HFFc6 (cell line): ENCODE data around the gene OSBPL2. TPM values are rescaled to one million over a fixed set of nuclear protein-coding genes. Genes with fewer than 3 reads are reported as not detected.

Experiments
- DNase-seq: peaks from one replicate; pipeline ENCODE4 v3.0.0-alpha.2; 2018
- H3K27ac Mint-ChIP-seq: 2 replicates; pipeline ENCODE4 v1.8.0; 2020; ENCODE audit warnings: mild to moderate bottlenecking, mixed read lengths
- H3K27me3 Mint-ChIP-seq: 2 replicates; pipeline ENCODE4 v1.8.0; 2021; ENCODE audit warnings: mild to moderate bottlenecking, moderate library complexity, mixed read lengths; ENCODE audit not compliant: insufficient read depth
- H3K36me3 Mint-ChIP-seq: 2 replicates; pipeline ENCODE4 v1.8.0; 2021; ENCODE audit warnings: low read depth, mixed read lengths
- H3K4me1 Mint-ChIP-seq: 2 replicates; pipeline ENCODE4 v1.8.0; 2020; ENCODE audit warnings: low read depth, mixed read lengths
- H3K4me3 Mint-ChIP-seq: 2 replicates; pipeline ENCODE4 v1.8.0; 2020; ENCODE audit warnings: mild to moderate bottlenecking, moderate library complexity, mixed read lengths
- H3K9me3 Mint-ChIP-seq: 2 replicates; pipeline ENCODE4 v1.8.0; 2020; ENCODE audit warnings: mild to moderate bottlenecking, mixed read lengths
- total RNA-seq, 6 experiments: library from RNA; stranded (reverse); fragmentation: NEBNext Ultra II Directional; extraction: Animal tissue kit (Norgen Biotek cat#: 25700); gene quantifications; 2 replicates in 1 of 6; 3 replicates in 5 of 6; pipeline ENCODE4 v1.2.3, GENCODE V29; 2021
- TF ChIP-seq, protein P1 (sequence below): fragments of 200-600 bp; sonication (generic); IDR thresholded peaks from 2 replicates; pipeline ENCODE4 v1.5.0; 2021; ENCODE audit warnings: antibody characterized with exemption, mild to moderate bottlenecking

The OSBPL2 gene
- total RNA-seq, 6 experiments from 2014 or later, result 32.2 to 37.6 (median 33.5) TPM

DNA sequence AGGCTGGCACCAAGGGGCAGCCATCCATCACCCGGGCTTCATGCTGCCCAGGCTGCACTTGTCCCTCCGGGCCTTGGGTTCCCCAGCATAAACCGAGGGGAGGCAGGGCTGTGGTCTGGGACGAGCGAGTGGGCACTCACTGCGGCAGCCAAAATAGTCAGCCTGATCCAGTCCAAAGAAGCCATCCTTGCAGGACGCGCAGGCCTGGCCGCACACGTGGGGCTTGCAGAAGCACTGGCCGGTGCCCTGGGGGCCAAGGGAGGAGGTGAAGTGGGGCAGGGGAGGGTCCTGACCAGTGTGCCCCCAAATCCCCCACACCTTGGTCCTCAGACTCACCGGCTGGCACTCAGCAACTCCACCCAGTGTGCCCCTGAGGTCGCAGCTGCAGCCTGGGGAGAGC lies 96.6 kb downstream of the OSBPL2 start:
- no peaks in the 10 kb centered on the region for H3K9me3 Mint-ChIP-seq
- no peaks in the 10 kb centered on the region for H3K4me1 Mint-ChIP-seq
- H3K4me3 Mint-ChIP-seq, result no peak overlapping the region
- TF ChIP-seq, protein P1, sequence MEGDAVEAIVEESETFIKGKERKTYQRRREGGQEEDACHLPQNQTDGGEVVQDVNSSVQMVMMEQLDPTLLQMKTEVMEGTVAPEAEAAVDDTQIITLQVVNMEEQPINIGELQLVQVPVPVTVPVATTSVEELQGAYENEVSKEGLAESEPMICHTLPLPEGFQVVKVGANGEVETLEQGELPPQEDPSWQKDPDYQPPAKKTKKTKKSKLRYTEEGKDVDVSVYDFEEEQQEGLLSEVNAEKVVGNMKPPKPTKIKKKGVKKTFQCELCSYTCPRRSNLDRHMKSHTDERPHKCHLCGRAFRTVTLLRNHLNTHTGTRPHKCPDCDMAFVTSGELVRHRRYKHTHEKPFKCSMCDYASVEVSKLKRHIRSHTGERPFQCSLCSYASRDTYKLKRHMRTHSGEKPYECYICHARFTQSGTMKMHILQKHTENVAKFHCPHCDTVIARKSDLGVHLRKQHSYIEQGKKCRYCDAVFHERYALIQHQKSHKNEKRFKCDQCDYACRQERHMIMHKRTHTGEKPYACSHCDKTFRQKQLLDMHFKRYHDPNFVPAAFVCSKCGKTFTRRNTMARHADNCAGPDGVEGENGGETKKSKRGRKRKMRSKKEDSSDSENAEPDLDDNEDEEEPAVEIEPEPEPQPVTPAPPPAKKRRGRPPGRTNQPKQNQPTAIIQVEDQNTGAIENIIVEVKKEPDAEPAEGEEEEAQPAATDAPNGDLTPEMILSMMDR, result no peak
- no peak overlapping the region for H3K27ac Mint-ChIP-seq
- no peak for DNase-seq
- peaks cover 3% of the 10 kb centered on the region for H3K27me3 Mint-ChIP-seq
- H3K36me3 Mint-ChIP-seq, result 0 out of 2 replicates have a peak, but pooled peaks cover 3% of the 10 kb centered on the region

DNA sequence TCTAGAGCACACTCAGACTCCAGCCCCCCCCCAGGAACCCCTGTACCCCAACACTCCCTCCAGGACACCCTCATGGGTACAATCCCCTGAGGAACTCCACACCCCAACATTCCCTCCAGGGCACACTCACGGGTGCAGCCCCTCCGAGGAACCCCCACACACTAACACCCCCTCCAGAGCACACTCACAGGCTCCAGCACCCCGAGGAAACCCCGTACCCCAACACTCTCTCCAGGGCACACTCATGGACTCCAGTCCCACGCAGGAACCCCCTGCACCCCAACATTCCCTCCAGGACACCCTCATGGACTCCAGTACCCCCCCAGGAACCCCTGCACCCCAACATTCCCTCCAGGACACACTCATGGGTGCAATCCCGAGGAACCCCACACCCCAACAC lies 97.2 kb downstream of the OSBPL2 start:
- no peak for DNase-seq
- H3K36me3 Mint-ChIP-seq, result 0 out of 2 replicates have a peak, but pooled peaks cover 5% of the 10 kb centered on the region
- TF ChIP-seq, protein P1, result no peak
- no peak overlapping the region for H3K4me3 Mint-ChIP-seq
- no peaks in the 10 kb centered on the region for H3K4me1 Mint-ChIP-seq
- H3K9me3 Mint-ChIP-seq, result no peaks in the 10 kb centered on the region
- H3K27ac Mint-ChIP-seq, result no peak overlapping the region
- H3K27me3 Mint-ChIP-seq, result peaks cover 3% of the 10 kb centered on the region

DNA sequence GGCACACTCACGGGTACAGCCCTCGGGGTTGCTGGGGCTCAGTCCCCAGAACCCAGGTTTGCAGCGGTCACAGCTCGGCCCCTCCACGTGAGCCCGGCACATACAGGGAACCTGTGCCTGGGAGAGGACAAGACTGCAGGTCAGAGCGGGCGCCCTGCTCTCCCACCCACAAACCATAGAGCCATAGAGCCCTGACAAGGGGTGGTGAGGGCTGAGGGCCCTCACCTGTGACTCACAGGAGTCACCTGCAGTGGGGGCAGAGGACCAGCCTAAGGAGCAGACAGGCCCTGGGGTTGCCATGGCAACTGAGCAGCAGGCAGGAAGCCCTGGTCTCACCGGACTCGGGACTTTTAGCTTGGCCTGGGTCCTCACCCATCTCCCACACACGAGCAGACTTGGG lies 98.0 kb downstream of the OSBPL2 start:
- TF ChIP-seq, protein P1, result no peak
- Mint-ChIP-seq H3K36me3 (0 out of 2 replicates have a peak, but pooled peaks cover 5% of the 10 kb centered on the region), H3K27me3 (peaks cover 3% of the 10 kb centered on the region), H3K27ac (no peak overlapping the region), H3K4me1 (no peaks in the 10 kb centered on the region), H3K9me3 (no peaks in the 10 kb centered on the region), H3K4me3 (no peak overlapping the region)
- no peak for DNase-seq

DNA sequence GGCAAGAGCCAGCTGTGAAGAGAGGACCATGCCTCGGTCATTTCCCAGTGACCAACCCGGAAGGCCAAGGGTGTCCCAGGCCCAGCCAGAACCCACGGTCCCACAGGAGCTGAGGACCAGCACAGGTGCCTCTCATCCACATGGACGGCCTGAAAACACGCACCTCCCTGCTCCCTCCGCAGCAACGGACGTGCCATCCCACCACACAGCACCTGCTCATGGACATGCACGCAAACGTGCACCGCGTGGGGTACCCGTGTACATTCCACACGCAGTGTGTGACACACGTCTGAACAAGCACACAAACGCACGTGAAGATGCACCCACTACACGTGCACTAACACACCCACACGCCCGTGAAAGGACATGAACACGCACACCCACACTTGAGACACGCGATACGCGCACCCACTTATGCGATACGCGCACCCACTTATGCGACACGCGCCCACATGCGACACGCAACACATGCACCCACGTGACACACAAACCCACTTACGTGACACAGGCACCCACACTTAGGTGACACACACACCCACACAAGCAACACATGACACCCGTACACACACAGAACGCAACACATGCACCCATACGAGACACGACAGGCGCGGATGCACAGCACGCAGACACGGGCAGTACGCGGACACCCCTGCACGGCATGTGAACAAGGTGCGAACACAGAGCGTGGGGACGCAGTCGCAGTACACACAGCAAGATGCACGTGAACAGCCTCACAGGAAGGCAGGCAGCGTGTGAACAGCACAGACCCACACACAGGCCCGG lies 98.6 kb downstream of the OSBPL2 start:
- TF ChIP-seq, protein P1, result no peak
- Mint-ChIP-seq H3K36me3 (0 out of 2 replicates have a peak, but pooled peaks cover 5% of the 10 kb centered on the region), H3K4me1 (no peaks in the 10 kb centered on the region), H3K4me3 (no peak overlapping the region), H3K27ac (no peak overlapping the region), H3K27me3 (peaks cover 6% of the 10 kb centered on the region), H3K9me3 (no peaks in the 10 kb centered on the region)
- no peak for DNase-seq

DNA sequence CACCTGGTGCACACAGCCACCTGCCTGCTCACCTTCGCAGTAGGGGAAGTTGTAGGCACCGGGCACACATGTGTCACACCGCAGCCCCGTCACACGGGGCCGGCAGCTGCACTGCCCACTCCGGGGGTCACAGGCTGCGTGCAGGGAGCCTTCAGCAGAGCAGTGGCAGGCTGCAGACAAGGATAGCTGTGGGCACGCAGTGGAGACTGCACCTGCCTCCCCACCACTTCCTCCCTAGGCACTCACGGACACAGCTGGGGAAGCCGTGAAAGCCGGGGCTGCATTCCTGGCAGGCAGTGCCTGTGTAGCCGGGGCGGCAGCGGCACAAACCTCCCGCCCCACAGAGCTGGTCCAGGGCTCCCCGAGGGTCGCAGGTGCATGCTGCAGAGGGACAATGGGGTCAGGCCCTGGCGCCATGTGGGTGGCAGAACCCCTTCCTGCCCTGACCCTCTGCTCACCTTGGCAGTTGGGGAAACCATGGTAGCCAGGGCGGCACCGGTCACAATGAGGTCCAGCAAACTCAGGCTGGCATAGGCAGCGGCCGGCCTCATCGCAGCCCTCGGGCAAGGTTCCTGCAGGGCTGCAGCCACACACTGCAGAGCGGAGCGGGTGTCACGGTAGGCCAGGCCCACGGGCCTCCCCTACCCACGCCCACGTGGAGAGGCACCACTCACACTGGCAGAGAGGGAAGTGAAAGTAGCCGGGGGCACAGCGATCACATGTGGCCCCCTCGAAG lies 99.4 kb downstream of the OSBPL2 start:
- Mint-ChIP-seq H3K9me3 (no peaks in the 10 kb centered on the region), H3K36me3 (0 out of 2 replicates have a peak, but pooled peaks cover 5% of the 10 kb centered on the region), H3K27me3 (peaks cover 8% of the 10 kb centered on the region), H3K4me1 (no peaks in the 10 kb centered on the region), H3K27ac (no peak overlapping the region), H3K4me3 (no peak overlapping the region)
- DNase-seq, result no peak
- TF ChIP-seq, protein P1, result no peak
